Vagina (tissue), 2 donors: ENCODE measurements around the gene PPOX. TPM values are rescaled to one million over a fixed set of nuclear protein-coding genes. Genes with fewer than 3 reads are reported as not detected.
A peak's percentile ranks its signal among the peaks of the same experiment; 100 is the strongest.

Source experiments
- DNase-seq, 2 donors: peaks; one replicate each; pipeline ENCODE4 v3.0.0-alpha.2; 2017; ENCODE audit errors: extremely low spot score in 2 of 2
- H3K27ac ChIP-seq: fragments of 200-600 bp; sonication (generic); one replicate; pipeline ENCODE4 v1.5.1; 2019
- H3K27me3 ChIP-seq: fragments of 200-600 bp; sonication (generic); one replicate; pipeline ENCODE4 v1.5.1; 2019
- H3K36me3 ChIP-seq, 2 donors: fragments of 200-600 bp; sonication (generic); one replicate each; pipeline ENCODE4 v1.5.1; 2017 to 2019
- H3K4me1 ChIP-seq: fragments of 200-600 bp; sonication (generic); one replicate; pipeline ENCODE4 v1.5.1; 2019
- H3K4me3 ChIP-seq, 2 donors: fragments of 200-600 bp; sonication (generic); 1 replicate in 1 of 2; 2 replicates in 1 of 2; pipeline ENCODE4 v1.5.1; 2016 to 2019
- H3K9me3 ChIP-seq: fragments of 200-600 bp; sonication (generic); one replicate; pipeline ENCODE4 v1.5.1; 2019
- CTCF ChIP-seq, 3 experiments: fragments of 450-650 bp in 2 of 3; fragments of 200-600 bp in 1 of 3; sonication (generic) in 1 of 3; IDR thresholded peaks; one replicate each; pipeline ENCODE4 v1.5.1; 2017 to 2019; ENCODE audit warnings: antibody characterized with exemption in 3 of 3, mild to moderate bottlenecking in 2 of 3, moderate library complexity in 2 of 3
- POLR2A ChIP-seq, 2 donors: fragments of 450-650 bp; IDR thresholded peaks; one replicate each; pipeline ENCODE4 v1.6.1; 2017; ENCODE audit warnings: antibody characterized with exemption in 2 of 2, mild to moderate bottlenecking in 2 of 2, moderate library complexity in 2 of 2
- POLR2AphosphoS5 ChIP-seq, 2 donors: sonication (generic); formaldehyde crosslinking; IDR thresholded peaks; one replicate each; pipeline ENCODE4 v1.9.0; 2017; ENCODE audit warnings: antibody characterized with exemption in 2 of 2, mild to moderate bottlenecking in 2 of 2, low read depth in 1 of 2; ENCODE audit not compliant: insufficient read depth in 1 of 2
- intact Hi-C: fragments of 100-400 bp; cut with DNase I; formaldehyde crosslinking; loops from one replicate; pipeline ENCODE4 v1.15.1; 2023
- total RNA-seq: library from RNA; depleted of rRNA; stranded (reverse); fragments of >200 nt; gene quantifications from one replicate; pipeline ENCODE4 v1.2.3, GENCODE V29; 2016

Gene PPOX
- total RNA-seq, 1 donor from 2014 or later = 16.7 TPM

- Histone ChIP-seq H3K9me3 (no peaks in the 10 kb centered on the region), H3K4me3 (no peak overlapping the region), H3K4me1 (peaks cover 31% of the 10 kb centered on the region), H3K27ac (peak overlapping the region; percentile 60), H3K27me3 (no peaks in the 10 kb centered on the region), H3K36me3 (peaks cover 0 to 8% of the 10 kb centered on the region in 2 donors)
- TF ChIP-seq POLR2AphosphoS5 (IDR thresholded peaks at IDR 0.05; ENCODE audit: insufficient read depth in 1 of 2, low read depth in 1 of 2) = no peak
- TF ChIP-seq POLR2A (IDR thresholded peaks at IDR 0.05) = no peak
- no peak for TF ChIP-seq CTCF (IDR thresholded peaks at IDR 0.05)
- intact Hi-C loops = no loop called here
- no peak for DNase-seq
Observed at GRCh38 chr1:161187311-161187710, 21.1 kb downstream of the PPOX start.

- no peak overlapping the region for H3K4me3 ChIP-seq
- H3K36me3 ChIP-seq = peaks cover 0 to 14% of the 10 kb centered on the region in 2 donors
- no peak for TF ChIP-seq POLR2A (IDR thresholded peaks at IDR 0.05)
- no peak for TF ChIP-seq CTCF (IDR thresholded peaks at IDR 0.05)
- TF ChIP-seq POLR2AphosphoS5 (IDR thresholded peaks at IDR 0.05; ENCODE audit: insufficient read depth in 1 of 2, low read depth in 1 of 2) = no peak
- H3K27me3 ChIP-seq = no peaks in the 10 kb centered on the region
- H3K4me1 ChIP-seq = peaks cover 31% of the 10 kb centered on the region
- no peak for DNase-seq
- intact Hi-C loops = no loop called here
- H3K9me3 ChIP-seq = no peaks in the 10 kb centered on the region
- H3K27ac ChIP-seq = no peak overlapping the region
Observed at GRCh38 chr1:161188381-161188780, 22.2 kb downstream of the PPOX start.

GRCh38 chr1:161189036-161189435 lies 22.8 kb downstream of the PPOX start:
- TF ChIP-seq CTCF (IDR thresholded peaks at IDR 0.05) = no peak
- TF ChIP-seq POLR2AphosphoS5 (IDR thresholded peaks at IDR 0.05; ENCODE audit: insufficient read depth in 1 of 2, low read depth in 1 of 2) = no peak
- TF ChIP-seq POLR2A (IDR thresholded peaks at IDR 0.05) = no peak
- DNase-seq = no peak
- H3K9me3 ChIP-seq = no peaks in the 10 kb centered on the region
- H3K27me3 ChIP-seq = no peaks in the 10 kb centered on the region
- intact Hi-C loops = no loop called here
- H3K36me3 ChIP-seq = peaks cover 0 to 16% of the 10 kb centered on the region in 2 donors
- no peak overlapping the region for H3K4me3 ChIP-seq
- peaks cover 37% of the 10 kb centered on the region for H3K4me1 ChIP-seq
- no peak overlapping the region for H3K27ac ChIP-seq

- peaks cover 0 to 16% of the 10 kb centered on the region in 2 donors for H3K36me3 ChIP-seq
- intact Hi-C loops = loop anchor here (10.0 kb wide), 1 partner anchor 194 kb away; no protein-coding TSS in a partner anchor
- no peaks in the 10 kb centered on the region for H3K9me3 ChIP-seq
- no peak for DNase-seq
- no peak overlapping the region for H3K4me3 ChIP-seq
- no peaks in the 10 kb centered on the region for H3K27me3 ChIP-seq
- TF ChIP-seq CTCF (IDR thresholded peaks at IDR 0.05) = no peak
- TF ChIP-seq POLR2AphosphoS5 (IDR thresholded peaks at IDR 0.05; ENCODE audit: insufficient read depth in 1 of 2, low read depth in 1 of 2) = peak in 1 of 2 donors; percentile 64
- no peak for TF ChIP-seq POLR2A (IDR thresholded peaks at IDR 0.05)
- H3K27ac ChIP-seq = peak overlapping the region; percentile 20
- H3K4me1 ChIP-seq = peaks cover 32% of the 10 kb centered on the region
Observed at GRCh38 chr1:161190962-161191521, 24.8 kb downstream of the PPOX start.

GRCh38 chr1:161191971-161192370 lies 25.7 kb downstream of the PPOX start:
- no peaks in the 10 kb centered on the region for H3K9me3 ChIP-seq
- TF ChIP-seq POLR2AphosphoS5 (IDR thresholded peaks at IDR 0.05; ENCODE audit: insufficient read depth in 1 of 2, low read depth in 1 of 2) (no peak), CTCF (IDR thresholded peaks at IDR 0.05) (no peak), POLR2A (IDR thresholded peaks at IDR 0.05) (no peak)
- H3K4me1 ChIP-seq = peaks cover 40% of the 10 kb centered on the region
- no peak overlapping the region for H3K27ac ChIP-seq
- DNase-seq = no peak
- peaks cover 0 to 16% of the 10 kb centered on the region in 2 donors for H3K36me3 ChIP-seq
- H3K27me3 ChIP-seq = no peaks in the 10 kb centered on the region
- H3K4me3 ChIP-seq = no peak overlapping the region
- intact Hi-C loops = loop anchor here (10.0 kb wide), 1 partner anchor 193 kb away; no protein-coding TSS in a partner anchor
